HL-60/S4 treated with retinoic acid at 250 ng/mL for 4 days and 3 days (cell line): ENCODE measurements around the gene MAST4.

Experiments
- in situ Hi-C: fragments of 300-500 bp; cut with MboI; formaldehyde crosslinking; loops from 2 replicates; pipeline ENCODE4 v1.7.0; 2022; ENCODE audit warnings: low sequenced_read_pairs

MAST4 gene

GRCh38 chr5:66829826-66830225 lies 233.6 kb downstream of the MAST4 start:
- in situ Hi-C loops, result no loop called here

- in situ Hi-C loops, result no loop called here
Observed at GRCh38 chr5:66830636-66831035, 234.4 kb downstream of the MAST4 start.

- in situ Hi-C loops, result no loop called here
Observed at GRCh38 chr5:66839636-66840185, 243.5 kb downstream of the MAST4 start.

- in situ Hi-C loops, result no loop called here
Observed at GRCh38 chr5:66840511-66841013, 244.4 kb downstream of the MAST4 start.

GRCh38 chr5:66841264-66841663 lies 245.1 kb downstream of the MAST4 start:
- in situ Hi-C loops, result no loop called here

GRCh38 chr5:66842540-66842939 lies 246.3 kb downstream of the MAST4 start:
- in situ Hi-C loops, result no loop called here

- in situ Hi-C loops, result no loop called here
Observed at GRCh38 chr5:66843065-66843464, 246.9 kb downstream of the MAST4 start.

- in situ Hi-C loops, result no loop called here
Observed at GRCh38 chr5:66848749-66849641, 252.8 kb downstream of the MAST4 start.

GRCh38 chr5:66849803-66850202 lies 253.6 kb downstream of the MAST4 start:
- in situ Hi-C loops, result no loop called here

- in situ Hi-C loops, result no loop called here
Observed at GRCh38 chr5:66850354-66851075, 254.3 kb downstream of the MAST4 start.

GRCh38 chr5:66851306-66851705 lies 255.1 kb downstream of the MAST4 start:
- in situ Hi-C loops, result no loop called here

GRCh38 chr5:66854416-66854815 lies 258.2 kb downstream of the MAST4 start:
- in situ Hi-C loops, result no loop called here

- in situ Hi-C loops, result no loop called here
Observed at GRCh38 chr5:66856041-66856805, 260.0 kb downstream of the MAST4 start.

GRCh38 chr5:66859526-66859925 lies 263.3 kb downstream of the MAST4 start:
- in situ Hi-C loops, result no loop called here

GRCh38 chr5:66860199-66860975 lies 264.2 kb downstream of the MAST4 start:
- in situ Hi-C loops, result no loop called here

GRCh38 chr5:66861402-66861801 lies 265.2 kb downstream of the MAST4 start:
- in situ Hi-C loops, result no loop called here

- in situ Hi-C loops, result no loop called here
Observed at GRCh38 chr5:66862020-66862419, 265.8 kb downstream of the MAST4 start.

GRCh38 chr5:66863243-66864170 lies 267.3 kb downstream of the MAST4 start:
- in situ Hi-C loops, result no loop called here
